Chondrocyte (in vitro differentiated cells): Measurements from ENCODE around the gene KCNAB2. TPM values are rescaled to one million over a fixed set of nuclear protein-coding genes. Genes with fewer than 3 reads are reported as not detected.

ENCODE experiments used
- DNase-seq: peaks from one replicate; pipeline ENCODE4 v3.0.0; 2021; ENCODE audit warnings: mixed read lengths, low spot score
- H3K27ac Mint-ChIP-seq: one replicate; pipeline ENCODE4 v1.8.0; 2021; ENCODE audit warnings: mild to moderate bottlenecking, moderate library complexity, mixed read lengths; ENCODE audit not compliant: unreplicated experiment
- H3K27me3 Mint-ChIP-seq: 2 replicates; pipeline ENCODE4 v1.8.0; 2021; ENCODE audit warnings: low read depth, mixed read lengths
- H3K36me3 Mint-ChIP-seq: 2 replicates; pipeline ENCODE4 v1.8.0; 2021; ENCODE audit warnings: low read depth, mixed read lengths
- H3K4me1 Mint-ChIP-seq: 2 replicates; pipeline ENCODE4 v1.8.0; 2021; ENCODE audit warnings: low read depth, mild to moderate bottlenecking, mixed read lengths
- H3K4me3 Mint-ChIP-seq: one replicate; pipeline ENCODE4 v1.8.0; 2021; ENCODE audit warnings: mild to moderate bottlenecking, moderate library complexity, mixed read lengths; ENCODE audit not compliant: unreplicated experiment
- H3K9me3 Mint-ChIP-seq: 2 replicates; pipeline ENCODE4 v1.8.0; 2021; ENCODE audit warnings: low read depth, mixed read lengths
- CTCF ChIP-seq: fragments of 200-600 bp; sonication (generic); IDR thresholded peaks from 2 replicates; pipeline ENCODE4 v1.5.0; 2021; ENCODE audit warnings: antibody characterized with exemption, mild to moderate bottlenecking, moderate library complexity
- total RNA-seq: library from RNA; stranded (reverse); gene quantifications from 3 replicates; pipeline ENCODE4 v1.2.1, GENCODE V29; 2021

KCNAB2 gene
- total RNA-seq, 1 donor from 2014 or later, result 5.2 TPM

- Mint-ChIP-seq H3K27me3 (peaks cover 16% of the 10 kb centered on the region), H3K4me3 (no peak overlapping the region), H3K9me3 (no peaks in the 10 kb centered on the region), H3K4me1 (no peaks in the 10 kb centered on the region), H3K36me3 (no peaks in the 10 kb centered on the region), H3K27ac (no peak overlapping the region)
- peak; percentile 20 for DNase-seq
- TF ChIP-seq CTCF, result no peak
Observed at GRCh38 chr1:6003568-6004411, 41.9 kb upstream of the KCNAB2 start.

- Mint-ChIP-seq H3K4me3 (no peak overlapping the region), H3K36me3 (no peaks in the 10 kb centered on the region), H3K27ac (no peak overlapping the region), H3K9me3 (no peaks in the 10 kb centered on the region), H3K27me3 (peaks cover 16% of the 10 kb centered on the region), H3K4me1 (no peaks in the 10 kb centered on the region)
- peak; percentile 46 for DNase-seq
- no peak for TF ChIP-seq CTCF
Observed at GRCh38 chr1:6004412-6005123, 41.1 kb upstream of the KCNAB2 start.

- Mint-ChIP-seq H3K4me3 (no peak overlapping the region), H3K27ac (no peak overlapping the region), H3K36me3 (no peaks in the 10 kb centered on the region), H3K27me3 (peaks cover 16% of the 10 kb centered on the region), H3K4me1 (no peaks in the 10 kb centered on the region), H3K9me3 (no peaks in the 10 kb centered on the region)
- no peak for TF ChIP-seq CTCF
- DNase-seq, result peak; percentile 75
Observed at GRCh38 chr1:6005276-6005917, 40.3 kb upstream of the KCNAB2 start.

GRCh38 chr1:6006882-6007281, 38.8 kb upstream of the KCNAB2 start:
- TF ChIP-seq CTCF, result no peak
- H3K36me3 Mint-ChIP-seq, result no peaks in the 10 kb centered on the region
- no peaks in the 10 kb centered on the region for H3K9me3 Mint-ChIP-seq
- DNase-seq, result peak; percentile 70
- no peak overlapping the region for H3K4me3 Mint-ChIP-seq
- H3K27me3 Mint-ChIP-seq, result peaks cover 16% of the 10 kb centered on the region
- H3K27ac Mint-ChIP-seq, result no peak overlapping the region
- no peaks in the 10 kb centered on the region for H3K4me1 Mint-ChIP-seq
